Measurements from ENCODE around the gene PLEKHH3.
"Not testable (repeated sequence)": the region's sequence is repeated elsewhere in the genome, so short reads cannot be mapped to it uniquely, and the experiment has no call there.

Gene PLEKHH3

GRCh38 chr17:42669977-42670788, 6.6 kb downstream of the PLEKHH3 start:
- peaks cover 29% of the 10 kb centered on the region for H3K4me1 Mint-ChIP-seq
- peaks cover 11% of the 10 kb centered on the region for H3K36me3 Mint-ChIP-seq
- peak in 1 of 2 donors; percentile 65 for DNase-seq (ENCODE audit: low spot score in 2 of 2)
- peak overlapping the region; percentile 68 for H3K4me3 Mint-ChIP-seq
- no peaks in the 10 kb centered on the region for H3K9me3 Mint-ChIP-seq
- no peak overlapping the region for H3K27ac Mint-ChIP-seq
- peak; percentile 73 for ATAC-seq

- Mint-ChIP-seq H3K4me3 (peak overlapping the region; percentile 68), H3K27ac (peak overlapping the region; percentile 5)
Measured at GRCh38 chr17:42669705-42669976, 7.2 kb downstream of the PLEKHH3 start.

GRCh38 chr17:42667088-42667951, 9.5 kb downstream of the PLEKHH3 start:
- H3K36me3 Mint-ChIP-seq: peaks cover 11% of the 10 kb centered on the region
- peaks cover 18% of the 10 kb centered on the region for H3K4me1 Mint-ChIP-seq
- no peaks in the 10 kb centered on the region for H3K9me3 Mint-ChIP-seq
- no peak overlapping the region for H3K27ac Mint-ChIP-seq
- H3K4me3 Mint-ChIP-seq: no peak overlapping the region
- ATAC-seq: no peak
- DNase-seq (ENCODE audit: low spot score in 2 of 2): no peak

More at GRCh38 chr17:42669705-42669976, 7.2 kb downstream of the PLEKHH3 start:
- DNase-seq (ENCODE audit: low spot score in 2 of 2) (no peak), ATAC-seq (no peak)
- Mint-ChIP-seq H3K4me1 (peaks cover 25% of the 10 kb centered on the region), H3K9me3 (no peaks in the 10 kb centered on the region), H3K36me3 (peaks cover 11% of the 10 kb centered on the region)

- not testable (repeated sequence) for H3K9me3 Mint-ChIP-seq; H3K4me3 Mint-ChIP-seq; H3K4me1 Mint-ChIP-seq; DNase-seq (ENCODE audit: low spot score in 2 of 2); H3K27ac Mint-ChIP-seq; ATAC-seq
- H3K36me3 Mint-ChIP-seq: peaks cover 11% of the 10 kb centered on the region
Measured at GRCh38 chr17:42666126-42666525, 10.7 kb downstream of the PLEKHH3 start.

- H3K9me3 Mint-ChIP-seq: no peaks in the 10 kb centered on the region
- ATAC-seq (no peak), DNase-seq (ENCODE audit: low spot score in 2 of 2) (no peak)
- peaks cover 11% of the 10 kb centered on the region for H3K36me3 Mint-ChIP-seq
- H3K4me3 Mint-ChIP-seq: no peak overlapping the region
- peaks cover 10% of the 10 kb centered on the region for H3K4me1 Mint-ChIP-seq
- H3K27ac Mint-ChIP-seq: no peak overlapping the region
Measured at GRCh38 chr17:42665581-42666001, 11.2 kb downstream of the PLEKHH3 start.

GRCh38 chr17:42660692-42661345, 16.0 kb downstream of the PLEKHH3 start:
- H3K9me3 Mint-ChIP-seq: no peaks in the 10 kb centered on the region
- no peak overlapping the region for H3K27ac Mint-ChIP-seq
- DNase-seq (ENCODE audit: low spot score in 2 of 2): no peak
- peaks cover 24% of the 10 kb centered on the region for H3K4me1 Mint-ChIP-seq
- H3K4me3 Mint-ChIP-seq: no peak overlapping the region
- ATAC-seq: no peak
- peaks cover 9% of the 10 kb centered on the region for H3K36me3 Mint-ChIP-seq

- ATAC-seq; H3K27ac Mint-ChIP-seq; H3K9me3 Mint-ChIP-seq; DNase-seq (ENCODE audit: low spot score in 2 of 2); H3K36me3 Mint-ChIP-seq: not testable (repeated sequence)
- Mint-ChIP-seq H3K4me1 (peaks cover 31% of the 10 kb centered on the region), H3K4me3 (peak overlapping the region; percentile 87)
Measured at GRCh38 chr17:42659932-42660274, 16.9 kb downstream of the PLEKHH3 start.

GRCh38 chr17:42659079-42659931, 17.5 kb downstream of the PLEKHH3 start, which contains the start of gene TUBG2:
Gene TUBG2 (plus strand): TSS chr17:42659284. CDS start chr17:42659504, 220 bp downstream.
- ATAC-seq (peak; percentile 84), DNase-seq (ENCODE audit: low spot score in 2 of 2) (peak; percentile 73 to 90)
- no peaks in the 10 kb centered on the region for H3K9me3 Mint-ChIP-seq
- H3K27ac Mint-ChIP-seq: peak within 1 kb of the TSS; percentile 84
- peaks cover 9% of the 10 kb centered on the region for H3K36me3 Mint-ChIP-seq
- H3K4me1 Mint-ChIP-seq: peaks cover 31% of the 10 kb centered on the region
- H3K4me3 Mint-ChIP-seq: peak within 1 kb of the TSS; percentile 87

GRCh38 chr17:42657824-42658588, 18.8 kb downstream of the PLEKHH3 start:
- Mint-ChIP-seq H3K36me3 (peaks cover 9% of the 10 kb centered on the region), H3K9me3 (no peaks in the 10 kb centered on the region), H3K27ac (no peak overlapping the region), H3K4me1 (peaks cover 37% of the 10 kb centered on the region), H3K4me3 (peak overlapping the region; percentile 87)
- ATAC-seq: no peak
- no peak for DNase-seq (ENCODE audit: low spot score in 2 of 2)

GRCh38 chr17:42655528-42655927, 21.3 kb downstream of the PLEKHH3 start:
- peaks cover 9% of the 10 kb centered on the region for H3K36me3 Mint-ChIP-seq
- peaks cover 37% of the 10 kb centered on the region for H3K4me1 Mint-ChIP-seq
- H3K4me3 Mint-ChIP-seq: no peak overlapping the region
- H3K27ac Mint-ChIP-seq: no peak overlapping the region
- ATAC-seq (no peak), DNase-seq (ENCODE audit: low spot score in 2 of 2) (no peak)
- no peaks in the 10 kb centered on the region for H3K9me3 Mint-ChIP-seq

GRCh38 chr17:42653179-42654124, 23.3 kb downstream of the PLEKHH3 start:
- DNase-seq (ENCODE audit: low spot score in 2 of 2): no peak
- Mint-ChIP-seq H3K9me3 (no peaks in the 10 kb centered on the region), H3K4me3 (no peak overlapping the region), H3K36me3 (peaks cover under 1% of the 10 kb centered on the region), H3K27ac (no peak overlapping the region), H3K4me1 (peaks cover 23% of the 10 kb centered on the region)
- no peak for ATAC-seq

GRCh38 chr17:42651392-42651791, 25.4 kb downstream of the PLEKHH3 start:
- ATAC-seq: no peak
- no peak for DNase-seq (ENCODE audit: low spot score in 2 of 2)
- H3K4me1 Mint-ChIP-seq: peaks cover 22% of the 10 kb centered on the region

GRCh38 chr17:42647778-42648177, 29.0 kb downstream of the PLEKHH3 start:
- no peak overlapping the region for H3K4me3 Mint-ChIP-seq
- ATAC-seq (peak; percentile 28), DNase-seq (ENCODE audit: low spot score in 2 of 2) (no peak)
- H3K36me3 Mint-ChIP-seq: no peaks in the 10 kb centered on the region
- no peak overlapping the region for H3K27ac Mint-ChIP-seq
- no peaks in the 10 kb centered on the region for H3K9me3 Mint-ChIP-seq
- H3K4me1 Mint-ChIP-seq: peaks cover 7% of the 10 kb centered on the region

More at GRCh38 chr17:42651392-42651791, 25.4 kb downstream of the PLEKHH3 start:
- H3K9me3 Mint-ChIP-seq: no peaks in the 10 kb centered on the region
- no peak overlapping the region for H3K27ac Mint-ChIP-seq
- no peaks in the 10 kb centered on the region for H3K36me3 Mint-ChIP-seq
- H3K4me3 Mint-ChIP-seq: no peak overlapping the region

All from stimulated activated effector memory CD8-positive, alpha-beta T cell treated with anti-CD3 and anti-CD28 coated beads, Interleukin-12 subunit alpha, Interleukin-12 subunit beta, amount 100 ng/mL, for 72 hours (primary cell).